ENCODE data around the gene TTLL4.

The TTLL4 gene

GRCh38 chr2:218780851-218781690 lies 70.4 kb downstream of the TTLL4 start:
- Histone ChIP-seq H3K27ac (ENCODE audit: low read length) (no peak overlapping the region), H3K9ac (ENCODE audit: low read depth, low read length) (peak overlapping the region; percentile 49; the same call in 1 of the 2 replicates), H3K9me3 (ENCODE audit: insufficient read depth, low read depth, low read length) (peaks cover 6% of the 10 kb centered on the region; the same call in 1 of the 2 replicates), H3K27me3 (ENCODE audit: insufficient read depth, low read length) (peaks cover 46% of the 10 kb centered on the region), H3K36me3 (ENCODE audit: insufficient read depth, low read depth, low read length) (no peaks in the 10 kb centered on the region), H3K4me3 (ENCODE audit: low read length) (peak overlapping the region; percentile 73), H3K4me1 (ENCODE audit: insufficient read depth, low read length) (peaks cover 4% of the 10 kb centered on the region; the same call in 1 of the 2 replicates)

DNA sequence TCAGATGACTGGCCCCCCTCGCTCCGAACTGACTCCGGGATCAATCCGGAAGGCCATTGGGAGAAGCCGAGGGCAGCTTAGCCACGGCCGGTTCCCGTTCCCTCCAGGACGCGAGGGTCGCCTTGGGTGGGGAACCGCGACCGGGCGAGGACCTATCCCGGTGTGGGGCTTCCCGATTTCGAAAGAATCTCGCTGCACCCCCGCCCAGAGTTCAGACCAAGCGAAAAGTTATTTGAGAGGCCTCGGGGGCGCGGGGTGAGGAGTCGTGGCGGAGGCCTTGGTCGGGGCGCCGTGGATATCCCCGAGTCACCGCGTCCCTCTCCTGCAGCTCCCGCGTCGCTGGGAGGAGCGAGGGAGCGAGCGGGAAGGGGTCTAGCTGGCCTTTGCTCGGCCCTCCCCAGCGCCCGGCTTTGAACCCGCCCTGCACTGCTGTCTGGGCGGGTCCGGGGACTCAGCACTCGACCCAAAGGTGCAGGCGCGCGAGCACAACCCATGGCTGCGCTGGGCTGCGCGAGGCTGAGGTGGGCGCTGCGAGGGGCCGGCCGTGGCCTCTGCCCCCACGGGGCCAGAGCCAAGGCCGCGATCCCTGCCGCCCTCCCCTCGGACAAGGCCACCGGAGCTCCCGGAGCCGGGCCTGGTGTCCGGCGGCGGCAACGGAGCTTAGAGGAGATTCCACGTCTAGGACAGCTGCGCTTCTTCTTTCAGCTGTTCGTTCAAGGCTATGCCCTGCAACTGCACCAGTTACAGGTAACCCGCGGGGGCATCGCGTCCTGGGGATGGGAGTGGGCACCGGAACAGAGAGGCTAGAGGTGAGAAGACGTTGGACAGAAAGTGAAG lies 71.3 kb downstream of the TTLL4 start, which contains the start of gene CYP27A1:
CYP27A1 (plus strand) TSS at position 457 of the 837 bp plus-strand sequence; CDS start at position 493, 36 bp downstream.
- peaks cover 46% of the 10 kb centered on the region for H3K27me3 ChIP-seq (ENCODE audit: insufficient read depth, low read length)
- H3K36me3 ChIP-seq (ENCODE audit: insufficient read depth, low read depth, low read length) = no peaks in the 10 kb centered on the region
- peak within 1 kb of the TSS; percentile 49 for H3K9ac ChIP-seq (ENCODE audit: low read depth, low read length)
- peaks cover 4% of the 10 kb centered on the region; the same call in 1 of the 2 replicates for H3K4me1 ChIP-seq (ENCODE audit: insufficient read depth, low read length)
- no peak within 1 kb of the TSS for H3K27ac ChIP-seq (ENCODE audit: low read length)
- peak within 1 kb of the TSS; percentile 73 for H3K4me3 ChIP-seq (ENCODE audit: low read length)
- no peaks in the 10 kb centered on the region; the same call in 1 of the 2 replicates for H3K9me3 ChIP-seq (ENCODE audit: insufficient read depth, low read depth, low read length)

- Histone ChIP-seq H3K27me3 (ENCODE audit: insufficient read depth, low read length) (peaks cover 46% of the 10 kb centered on the region), H3K4me1 (ENCODE audit: insufficient read depth, low read length) (peaks cover 4% of the 10 kb centered on the region; the same call in 1 of the 2 replicates), H3K9ac (ENCODE audit: low read depth, low read length) (peak overlapping the region; percentile 49; the same call in 1 of the 2 replicates), H3K9me3 (ENCODE audit: insufficient read depth, low read depth, low read length) (no peaks in the 10 kb centered on the region; the same call in 1 of the 2 replicates), H3K36me3 (ENCODE audit: insufficient read depth, low read depth, low read length) (no peaks in the 10 kb centered on the region), H3K27ac (ENCODE audit: low read length) (no peak overlapping the region), H3K4me3 (ENCODE audit: low read length) (peak overlapping the region; percentile 73)
Measured at GRCh38 chr2:218782528-218782844, 71.9 kb downstream of the TTLL4 start.

GRCh38 chr2:218783688-218784087 lies 73.1 kb downstream of the TTLL4 start:
- Histone ChIP-seq H3K4me3 (ENCODE audit: low read length) (no peak overlapping the region), H3K36me3 (ENCODE audit: insufficient read depth, low read depth, low read length) (no peaks in the 10 kb centered on the region), H3K9me3 (ENCODE audit: insufficient read depth, low read depth, low read length) (no peaks in the 10 kb centered on the region), H3K9ac (ENCODE audit: low read depth, low read length) (no peak overlapping the region), H3K27me3 (ENCODE audit: insufficient read depth, low read length) (peaks cover 46% of the 10 kb centered on the region), H3K27ac (ENCODE audit: low read length) (no peak overlapping the region), H3K4me1 (ENCODE audit: insufficient read depth, low read length) (peaks cover 4% of the 10 kb centered on the region; the same call in 1 of the 2 replicates)

GRCh38 chr2:218785103-218785502 lies 74.5 kb downstream of the TTLL4 start:
- Histone ChIP-seq H3K4me1 (ENCODE audit: insufficient read depth, low read length) (peaks cover 4% of the 10 kb centered on the region; the same call in 1 of the 2 replicates), H3K4me3 (ENCODE audit: low read length) (no peak overlapping the region)

GRCh38 chr2:218786133-218786532 lies 75.5 kb downstream of the TTLL4 start:
- Histone ChIP-seq H3K9me3 (ENCODE audit: insufficient read depth, low read depth, low read length) (no peaks in the 10 kb centered on the region), H3K4me1 (ENCODE audit: insufficient read depth, low read length) (peaks cover 4% of the 10 kb centered on the region; the same call in 1 of the 2 replicates), H3K4me3 (ENCODE audit: low read length) (no peak overlapping the region)

More at GRCh38 chr2:218785103-218785502, 74.5 kb downstream of the TTLL4 start:
- Histone ChIP-seq H3K27ac (ENCODE audit: low read length) (no peak overlapping the region), H3K9ac (ENCODE audit: low read depth, low read length) (no peak overlapping the region), H3K36me3 (ENCODE audit: insufficient read depth, low read depth, low read length) (no peaks in the 10 kb centered on the region), H3K9me3 (ENCODE audit: insufficient read depth, low read depth, low read length) (no peaks in the 10 kb centered on the region), H3K27me3 (ENCODE audit: insufficient read depth, low read length) (peaks cover 46% of the 10 kb centered on the region)

DNA sequence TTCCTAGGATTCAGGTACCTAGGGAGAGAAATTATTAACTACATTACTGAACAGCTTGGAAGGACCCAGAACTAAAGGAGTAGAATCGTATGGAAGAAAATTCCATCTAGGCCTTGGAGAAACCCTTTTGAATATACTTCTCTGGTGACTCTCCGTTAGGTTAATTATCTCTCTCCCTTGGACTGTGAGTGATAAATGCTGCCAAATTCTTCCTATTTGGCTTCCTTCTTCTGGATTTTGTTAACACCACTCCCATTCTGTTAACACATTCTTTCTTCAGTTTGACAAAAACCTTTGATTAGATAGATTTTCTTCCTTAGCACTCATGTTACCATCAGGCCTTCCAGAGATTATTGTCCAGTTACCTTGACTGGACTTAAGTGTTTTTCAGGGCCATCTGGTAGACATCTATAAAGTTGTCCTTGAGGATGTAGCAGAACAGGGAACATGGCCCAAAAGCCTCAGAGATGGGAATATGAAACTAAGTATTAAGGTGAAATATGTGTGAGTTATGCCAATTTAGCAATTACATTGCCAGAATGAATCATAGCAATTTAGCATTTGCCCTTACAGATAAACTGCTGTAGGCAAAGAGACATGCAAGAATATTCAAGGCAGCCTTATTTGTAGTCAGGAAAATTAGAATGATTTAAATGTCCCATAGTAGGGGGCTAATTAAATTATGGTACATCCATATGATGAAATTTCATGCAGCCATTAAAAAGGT lies 78.1 kb downstream of the TTLL4 start:
- Histone ChIP-seq H3K4me1 (ENCODE audit: insufficient read depth, low read length) (no peaks in the 10 kb centered on the region), H3K27ac (ENCODE audit: low read length) (no peak overlapping the region), H3K36me3 (ENCODE audit: insufficient read depth, low read depth, low read length) (no peaks in the 10 kb centered on the region), H3K9me3 (ENCODE audit: insufficient read depth, low read depth, low read length) (no peaks in the 10 kb centered on the region), H3K9ac (ENCODE audit: low read depth, low read length) (no peak overlapping the region), H3K4me3 (ENCODE audit: low read length) (no peak overlapping the region), H3K27me3 (ENCODE audit: insufficient read depth, low read length) (peaks cover 14% of the 10 kb centered on the region)

More at GRCh38 chr2:218786133-218786532, 75.5 kb downstream of the TTLL4 start:
- H3K27me3 ChIP-seq (ENCODE audit: insufficient read depth, low read length) = peaks cover 40% of the 10 kb centered on the region
- no peaks in the 10 kb centered on the region for H3K36me3 ChIP-seq (ENCODE audit: insufficient read depth, low read depth, low read length)
- no peak overlapping the region for H3K27ac ChIP-seq (ENCODE audit: low read length)
- no peak overlapping the region for H3K9ac ChIP-seq (ENCODE audit: low read depth, low read length)

DNA sequence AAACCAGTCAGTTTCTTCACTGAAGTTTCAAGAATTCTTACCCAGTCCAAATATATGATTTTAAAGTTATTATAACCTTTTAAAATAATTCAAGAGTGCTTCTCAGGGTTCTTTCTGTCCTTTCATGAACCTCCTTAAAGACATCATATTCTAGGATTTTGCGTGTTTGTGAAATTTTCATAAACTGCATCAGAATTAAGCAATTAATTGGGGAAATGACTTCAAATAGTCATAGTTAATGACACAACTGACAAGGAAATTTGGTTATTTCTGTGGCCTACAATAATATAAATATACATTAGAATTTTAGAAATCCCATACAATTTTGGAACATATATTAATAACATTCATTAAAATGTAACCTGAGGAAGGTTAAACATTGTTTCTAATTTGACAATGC lies 81.8 kb downstream of the TTLL4 start:
- Histone ChIP-seq H3K27me3 (ENCODE audit: insufficient read depth, low read length) (no peaks in the 10 kb centered on the region), H3K4me3 (ENCODE audit: low read length) (no peak overlapping the region), H3K36me3 (ENCODE audit: insufficient read depth, low read depth, low read length) (no peaks in the 10 kb centered on the region), H3K4me1 (ENCODE audit: insufficient read depth, low read length) (no peaks in the 10 kb centered on the region; the same call in 1 of the 2 replicates), H3K9ac (ENCODE audit: low read depth, low read length) (no peak overlapping the region), H3K9me3 (ENCODE audit: insufficient read depth, low read depth, low read length) (no peaks in the 10 kb centered on the region), H3K27ac (ENCODE audit: low read length) (no peak overlapping the region)

DNA sequence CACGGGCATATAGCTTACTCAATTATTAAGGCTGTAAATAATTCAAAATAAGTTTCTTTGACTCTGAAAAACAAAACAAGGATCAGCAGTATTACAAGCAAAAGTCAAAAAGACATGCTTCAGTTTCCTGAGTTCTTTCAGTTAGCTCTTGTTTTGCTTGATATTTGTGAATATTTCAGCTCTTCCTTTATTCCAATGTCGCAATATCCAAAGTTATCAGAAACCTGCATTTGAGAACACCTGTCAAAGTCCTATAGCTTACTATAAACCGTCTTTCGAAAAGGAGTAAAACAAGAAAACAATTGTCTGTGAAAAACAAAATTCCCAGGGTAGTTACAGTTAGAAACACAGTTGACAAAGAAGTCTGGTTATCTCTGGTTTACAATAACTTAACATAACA lies 86.1 kb downstream of the TTLL4 start:
- peaks cover 8% of the 10 kb centered on the region; the same call in 1 of the 2 replicates for H3K4me1 ChIP-seq (ENCODE audit: insufficient read depth, low read length)
- no peaks in the 10 kb centered on the region for H3K36me3 ChIP-seq (ENCODE audit: insufficient read depth, low read depth, low read length)
- H3K4me3 ChIP-seq (ENCODE audit: low read length) = no peak overlapping the region
- no peaks in the 10 kb centered on the region for H3K9me3 ChIP-seq (ENCODE audit: insufficient read depth, low read depth, low read length)
- H3K27ac ChIP-seq (ENCODE audit: low read length) = no peak overlapping the region
- no peaks in the 10 kb centered on the region for H3K27me3 ChIP-seq (ENCODE audit: insufficient read depth, low read length)
- no peak overlapping the region for H3K9ac ChIP-seq (ENCODE audit: low read depth, low read length)

DNA sequence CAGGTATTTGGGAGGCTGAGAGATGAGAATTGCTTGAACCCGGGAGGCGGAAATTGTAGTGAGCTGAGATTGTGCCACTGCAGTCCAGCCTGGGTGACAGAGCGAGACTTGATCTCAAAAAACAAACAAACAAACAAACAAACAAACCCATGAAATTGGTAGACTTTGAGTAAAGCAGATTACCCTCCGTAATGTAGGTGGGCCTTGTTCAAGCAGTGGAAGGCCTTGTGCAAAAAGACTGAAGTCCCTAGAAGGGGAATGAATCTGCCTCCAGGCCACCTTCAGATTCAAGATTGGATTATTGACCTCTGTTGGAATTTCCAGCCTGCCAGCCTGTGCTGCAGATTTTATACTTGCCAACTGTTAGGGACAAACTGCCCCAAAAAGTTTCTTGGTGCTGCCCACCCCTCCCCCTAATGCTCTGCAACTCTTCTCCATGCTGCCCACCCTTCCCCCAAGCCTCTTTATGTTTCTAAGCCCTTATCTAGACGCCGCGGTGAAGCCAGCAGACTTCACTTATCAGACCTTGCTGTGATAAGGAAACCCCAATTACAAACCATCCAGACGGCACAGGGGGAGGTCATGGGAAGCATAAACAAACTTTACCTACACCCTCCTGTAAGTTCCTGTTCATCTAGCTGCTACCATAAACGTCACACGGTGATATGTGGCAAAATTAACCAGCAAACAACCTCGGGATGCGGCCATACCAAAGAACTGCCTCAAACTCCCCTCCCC lies 88.3 kb downstream of the TTLL4 start:
- H3K27me3 ChIP-seq (ENCODE audit: insufficient read depth, low read length) = no peaks in the 10 kb centered on the region
- H3K4me3 ChIP-seq (ENCODE audit: low read length) = no peak overlapping the region
- no peaks in the 10 kb centered on the region for H3K36me3 ChIP-seq (ENCODE audit: insufficient read depth, low read depth, low read length)
- H3K4me1 ChIP-seq (ENCODE audit: insufficient read depth, low read length) = peaks cover 12% of the 10 kb centered on the region
- no peak overlapping the region for H3K9ac ChIP-seq (ENCODE audit: low read depth, low read length)
- no peaks in the 10 kb centered on the region for H3K9me3 ChIP-seq (ENCODE audit: insufficient read depth, low read depth, low read length)
- no peak overlapping the region for H3K27ac ChIP-seq (ENCODE audit: low read length)

Measured in iPS-20b (cell line).